Measurements from ENCODE around the gene UBA52.

UBA52 gene

GRCh38 chr19:18608805-18609716 lies 37.4 kb downstream of the UBA52 start:
- no peak for DNase-seq

GRCh38 chr19:18609717-18610051 lies 38.0 kb downstream of the UBA52 start:
- DNase-seq, result no peak

DNA sequence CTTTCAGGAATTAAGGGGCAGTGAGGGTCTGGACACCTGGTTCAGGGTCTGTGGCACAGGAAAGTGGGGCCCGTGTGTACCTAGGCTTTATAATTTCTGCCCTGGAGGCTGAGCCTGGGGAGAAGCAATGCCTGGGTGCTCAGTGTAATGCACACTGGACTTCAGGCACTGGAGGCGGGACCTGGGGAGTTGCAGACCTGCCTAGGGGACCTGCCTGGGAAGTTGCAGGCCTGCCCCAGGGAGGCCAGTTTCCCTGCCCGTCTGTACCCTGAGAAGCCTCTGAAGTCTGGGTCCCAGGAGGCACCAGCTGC lies 38.5 kb downstream of the UBA52 start:
- DNase-seq, result no peak

DNA sequence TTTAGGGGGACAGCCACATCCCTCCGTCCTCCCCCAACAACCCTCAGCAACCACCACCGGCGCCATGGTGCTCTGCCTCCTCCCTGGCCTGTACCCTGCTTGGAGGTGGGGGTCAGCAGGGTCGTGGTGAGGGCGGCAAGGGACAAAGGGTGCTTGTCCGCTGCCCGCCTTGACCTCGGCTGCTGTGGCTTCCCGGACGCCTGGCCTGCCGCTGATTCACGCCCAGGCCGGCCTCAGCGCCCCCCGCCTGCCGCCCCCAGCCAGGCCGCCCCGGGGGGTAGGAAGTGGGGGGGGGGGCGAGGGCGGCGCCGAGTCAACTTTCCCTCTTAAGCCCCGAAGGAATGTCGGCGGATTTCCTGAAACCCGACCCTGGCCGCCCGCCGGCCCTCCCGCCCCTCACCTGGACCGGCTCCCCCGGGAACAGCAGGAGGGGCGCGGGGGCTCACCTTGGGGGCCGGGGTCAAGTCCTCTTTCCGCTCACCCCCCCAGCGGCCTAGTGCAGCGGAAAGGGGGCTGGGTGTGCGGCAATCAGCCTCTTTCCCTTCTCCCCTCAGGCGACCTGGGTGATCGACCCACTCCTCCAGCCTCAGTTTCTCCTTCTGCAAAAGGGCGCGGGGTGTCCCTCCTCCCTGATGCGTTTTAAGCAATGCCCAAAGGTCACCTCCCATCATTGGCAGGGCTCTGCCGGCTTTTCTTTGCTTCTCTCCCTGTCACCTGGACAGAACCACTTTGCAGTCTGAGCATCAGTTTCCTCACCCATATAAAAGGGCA lies 39.1 kb downstream of the UBA52 start:
- no peak for DNase-seq

GRCh38 chr19:18611327-18612050 lies 39.8 kb downstream of the UBA52 start:
- no peak for DNase-seq

GRCh38 chr19:18612051-18612771 lies 40.6 kb downstream of the UBA52 start:
- no peak for DNase-seq

GRCh38 chr19:18612772-18613588 lies 41.3 kb downstream of the UBA52 start, which contains the start of gene TMEM59L:
Gene TMEM59L, plus strand, starts transcription at chr19:18612870. Its CDS starts 89 bp downstream, at chr19:18612959.
- DNase-seq, result peak; percentile 33 to 47

- no peak for DNase-seq
These were observed 42.1 kb downstream of the UBA52 start for GRCh38 chr19:18613589-18614234.

- no peak for DNase-seq
These were observed 44.4 kb downstream of the UBA52 start for GRCh38 chr19:18616023-18616422.

GRCh38 chr19:18617562-18617961 lies 45.9 kb downstream of the UBA52 start:
- DNase-seq, result no peak

DNA sequence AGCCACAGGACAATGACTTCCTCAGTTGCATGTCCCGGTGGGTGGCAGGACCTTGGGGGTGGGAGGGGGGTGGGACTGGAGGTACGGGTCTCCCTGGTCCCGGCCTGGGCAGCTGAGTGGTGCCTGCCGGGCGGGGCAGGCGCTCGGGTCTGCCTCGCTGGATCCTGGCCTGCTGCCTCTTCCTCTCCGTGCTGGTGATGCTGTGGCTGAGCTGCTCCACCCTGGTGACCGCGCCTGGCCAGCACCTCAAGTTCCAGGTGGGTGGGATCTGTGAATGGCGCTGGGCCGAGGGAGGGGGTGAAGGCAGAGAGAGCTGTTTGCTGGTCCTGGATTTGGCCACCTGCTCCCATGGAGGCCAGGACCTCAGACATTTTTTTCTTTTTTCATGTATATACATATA lies 46.6 kb downstream of the UBA52 start:
- DNase-seq, result no peak

DNA sequence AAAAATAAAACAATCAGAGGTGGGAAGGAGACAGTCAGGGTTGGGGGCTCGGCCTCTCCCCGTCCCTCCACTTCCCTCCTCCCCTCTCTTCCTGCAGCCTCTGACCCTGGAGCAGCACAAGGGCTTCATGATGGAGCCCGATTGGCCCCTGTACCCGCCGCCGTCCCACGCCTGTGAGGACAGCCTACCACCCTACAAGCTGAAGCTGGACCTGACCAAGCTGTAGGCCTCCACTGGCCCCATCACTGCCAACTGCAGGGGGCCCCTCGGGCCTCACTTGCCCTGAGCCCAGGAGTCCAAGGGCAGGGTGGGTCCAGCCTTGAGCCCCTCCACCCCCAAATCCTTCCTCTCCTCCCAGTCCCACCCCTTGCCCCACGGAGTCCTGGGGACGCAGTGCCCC lies 48.7 kb downstream of the UBA52 start:
- no peak for DNase-seq

- DNase-seq, result no peak
These were observed 49.2 kb downstream of the UBA52 start for GRCh38 chr19:18620902-18621301.

- DNase-seq, result no peak
These were observed 55.2 kb downstream of the UBA52 start for GRCh38 chr19:18626906-18627305.

Data from activated CD4-positive, alpha-beta T cell treated with anti-CD3 and anti-CD28 coated beads, Interleukin-2, amount 50 U/mL, for 48 hours (primary cell).